Measurements from ENCODE around the gene FGF6. TPM values are rescaled to one million over a fixed set of nuclear protein-coding genes. Genes with fewer than 3 reads are reported as not detected.

FGF6 gene
- total RNA-seq, 3 donors from 2014 or later = not detected

GRCh38 chr12:4483885-4484823, 38.5 kb upstream of the FGF6 start:
- ATAC-seq (no peak), DNase-seq (no peak)
- TF ChIP-seq CTCF (IDR thresholded peaks at IDR 0.05) = no peak
- Histone ChIP-seq H3K4me1 (ENCODE audit: low read depth) (no peaks in the 10 kb centered on the region), H3K9me3 (peaks cover 8% of the 10 kb centered on the region), H3K4me3 (no peak overlapping the region), H3K36me3 (ENCODE audit: low read depth) (no peaks in the 10 kb centered on the region)
- intact Hi-C loops (cut with DNase I, micrococcal nuclease) = no loop called here

GRCh38 chr12:4482936-4483335, 37.3 kb upstream of the FGF6 start:
- DNase-seq = no peak

DNA sequence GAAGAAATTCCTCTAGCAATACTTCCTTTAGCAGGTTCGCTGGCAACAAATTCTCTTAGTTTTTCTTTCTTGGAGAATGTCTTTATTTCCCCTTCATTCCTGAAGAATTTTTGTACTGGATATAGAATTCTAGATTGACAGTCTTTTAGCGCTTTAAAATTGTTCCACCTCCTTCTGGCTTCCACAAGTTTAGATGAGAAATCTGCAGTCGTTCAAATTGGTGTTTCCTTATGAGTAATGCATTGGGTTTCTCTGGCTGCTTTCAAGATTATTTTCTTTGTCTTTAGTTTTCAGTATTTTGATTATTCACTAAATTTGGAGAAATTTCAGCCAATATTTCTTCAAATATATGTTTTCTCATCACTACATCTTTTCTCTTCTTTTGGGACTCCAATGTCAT, 33.3 kb upstream of the FGF6 start:
- Histone ChIP-seq H3K36me3 (ENCODE audit: low read depth) (no peaks in the 10 kb centered on the region), H3K4me3 (no peak overlapping the region), H3K9me3 (peaks cover 10% of the 10 kb centered on the region), H3K4me1 (ENCODE audit: low read depth) (no peaks in the 10 kb centered on the region)
- no peak for TF ChIP-seq CTCF (IDR thresholded peaks at IDR 0.05)
- DNase-seq = no peak
- no peak for ATAC-seq
- intact Hi-C loops (cut with DNase I, micrococcal nuclease) = no loop called here

More at GRCh38 chr12:4482936-4483335, 37.3 kb upstream of the FGF6 start:
- no peaks in the 10 kb centered on the region for H3K4me1 ChIP-seq (ENCODE audit: low read depth)
- no peaks in the 10 kb centered on the region for H3K36me3 ChIP-seq (ENCODE audit: low read depth)
- no peak for TF ChIP-seq CTCF (IDR thresholded peaks at IDR 0.05)
- ATAC-seq = no peak
- peaks cover 10% of the 10 kb centered on the region for H3K9me3 ChIP-seq
- no peak overlapping the region for H3K4me3 ChIP-seq
- intact Hi-C loops (cut with DNase I, micrococcal nuclease) = no loop called here

DNA sequence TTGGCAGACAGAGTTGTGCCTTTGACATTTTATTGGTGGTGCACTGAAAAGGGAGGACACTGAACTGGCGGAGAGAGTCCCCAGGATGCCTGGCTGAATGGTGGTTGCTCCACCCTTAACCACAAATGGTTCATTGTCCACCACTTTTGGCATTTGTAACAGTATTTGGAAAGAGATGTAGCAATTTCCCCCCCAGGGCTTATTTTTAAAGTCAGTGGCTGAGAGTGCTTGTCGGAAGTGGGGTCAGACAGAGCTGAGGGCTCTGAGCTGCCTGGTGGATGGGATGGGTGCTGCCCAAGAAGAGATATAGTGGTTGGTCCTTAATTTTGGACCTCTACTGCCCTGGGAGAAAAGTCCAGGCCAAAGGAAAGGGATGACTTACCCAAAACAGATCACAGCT, 31.5 kb upstream of the FGF6 start:
- H3K9me3 ChIP-seq = peaks cover 10% of the 10 kb centered on the region
- DNase-seq (no peak), ATAC-seq (no peak)
- no peaks in the 10 kb centered on the region for H3K36me3 ChIP-seq (ENCODE audit: low read depth)
- no peak overlapping the region for H3K4me3 ChIP-seq
- intact Hi-C loops (cut with DNase I, micrococcal nuclease) = no loop called here
- no peak for TF ChIP-seq CTCF (IDR thresholded peaks at IDR 0.05)
- H3K4me1 ChIP-seq (ENCODE audit: low read depth) = no peaks in the 10 kb centered on the region

DNA sequence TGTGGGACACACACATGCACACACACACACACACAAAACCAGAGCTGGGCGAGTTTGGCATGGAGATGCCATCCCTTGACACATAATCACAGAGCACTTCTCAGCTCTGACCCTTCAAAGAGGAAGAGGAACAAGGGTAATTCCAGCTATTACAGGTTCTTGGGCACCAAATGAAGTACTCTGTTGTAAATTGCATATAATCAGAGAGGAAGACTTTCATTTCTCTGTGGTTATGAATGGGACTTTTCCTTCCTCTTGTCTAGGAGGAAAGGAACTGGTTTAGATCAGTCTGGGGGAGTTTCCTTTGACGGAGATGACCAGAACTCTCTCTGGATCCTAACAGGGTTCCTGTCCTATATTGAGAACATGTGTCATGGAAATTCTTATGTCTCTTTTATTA, 26.4 kb upstream of the FGF6 start:
- Histone ChIP-seq H3K4me1 (ENCODE audit: low read depth) (no peaks in the 10 kb centered on the region), H3K4me3 (no peak overlapping the region), H3K36me3 (ENCODE audit: low read depth) (no peaks in the 10 kb centered on the region), H3K9me3 (no peaks in the 10 kb centered on the region)
- ATAC-seq = no peak
- no peak for TF ChIP-seq CTCF (IDR thresholded peaks at IDR 0.05)
- intact Hi-C loops (cut with DNase I, micrococcal nuclease) = no loop called here
- no peak for DNase-seq

Measured in mucosa of descending colon (tissue), 3 donors.